GM12865 (cell line): Measurements from ENCODE around the gene SOS2.
"Not testable (repeated sequence)": the region's sequence is repeated elsewhere in the genome, so short reads cannot be mapped to it uniquely, and the experiment has no call there.

ENCODE experiments used
- DNase-seq: peaks from one replicate; pipeline ENCODE4 v3.0.0; 2010; ENCODE audit warnings: low read depth
- H3K4me3 ChIP-seq: 2 replicates; pipeline ENCODE4 v1.5.1; 2011; ENCODE audit warnings: mild to moderate bottlenecking, low read depth, low read length, control low read depth
- TF ChIP-seq, protein P1 (sequence below): IDR thresholded peaks from 2 replicates; pipeline ENCODE4 v1.5.1; 2011; ENCODE audit warnings: low read length, control low read depth, low read depth, inconsistent platforms; ENCODE audit not compliant: insufficient read depth; ENCODE audit errors: missing control alignments

Gene SOS2

DNA sequence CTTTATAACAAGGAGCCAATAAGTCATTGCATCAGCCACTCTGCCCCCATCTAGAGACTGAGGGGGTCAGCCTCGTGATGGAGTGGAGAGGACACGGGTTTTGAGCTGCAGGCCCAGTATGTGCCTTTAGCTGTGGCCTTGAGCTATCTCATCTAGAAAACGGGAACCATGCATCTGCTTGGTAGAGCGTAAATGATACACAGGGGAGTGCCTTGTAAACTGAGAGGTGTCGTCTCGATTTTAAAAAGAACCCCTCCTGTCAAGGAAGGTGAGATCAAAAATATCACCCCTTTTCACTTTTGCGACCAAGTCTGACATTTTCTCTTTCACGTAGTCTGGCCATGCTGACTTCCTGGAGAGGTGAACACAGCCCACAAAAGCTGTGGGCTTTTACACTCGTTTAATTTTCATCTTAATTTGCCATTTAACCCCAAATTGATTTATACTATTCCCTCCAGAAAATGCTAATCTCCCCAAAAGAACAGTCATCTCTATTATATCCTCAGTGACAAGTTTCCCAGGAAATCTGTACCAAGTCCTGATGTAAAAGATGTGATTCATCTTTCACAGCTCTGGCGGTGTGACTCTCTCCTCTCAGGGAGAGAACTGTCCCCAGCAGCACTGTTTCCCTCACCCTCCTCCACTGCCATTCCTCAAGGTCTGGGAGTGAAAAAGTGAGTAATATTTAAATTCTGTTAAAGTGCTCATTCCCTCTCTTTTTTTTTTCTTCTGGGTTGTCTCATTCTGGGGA is 145.6 kb downstream of the SOS2 start:
- peak; percentile 93 for DNase-seq
- TF ChIP-seq, protein P1, sequence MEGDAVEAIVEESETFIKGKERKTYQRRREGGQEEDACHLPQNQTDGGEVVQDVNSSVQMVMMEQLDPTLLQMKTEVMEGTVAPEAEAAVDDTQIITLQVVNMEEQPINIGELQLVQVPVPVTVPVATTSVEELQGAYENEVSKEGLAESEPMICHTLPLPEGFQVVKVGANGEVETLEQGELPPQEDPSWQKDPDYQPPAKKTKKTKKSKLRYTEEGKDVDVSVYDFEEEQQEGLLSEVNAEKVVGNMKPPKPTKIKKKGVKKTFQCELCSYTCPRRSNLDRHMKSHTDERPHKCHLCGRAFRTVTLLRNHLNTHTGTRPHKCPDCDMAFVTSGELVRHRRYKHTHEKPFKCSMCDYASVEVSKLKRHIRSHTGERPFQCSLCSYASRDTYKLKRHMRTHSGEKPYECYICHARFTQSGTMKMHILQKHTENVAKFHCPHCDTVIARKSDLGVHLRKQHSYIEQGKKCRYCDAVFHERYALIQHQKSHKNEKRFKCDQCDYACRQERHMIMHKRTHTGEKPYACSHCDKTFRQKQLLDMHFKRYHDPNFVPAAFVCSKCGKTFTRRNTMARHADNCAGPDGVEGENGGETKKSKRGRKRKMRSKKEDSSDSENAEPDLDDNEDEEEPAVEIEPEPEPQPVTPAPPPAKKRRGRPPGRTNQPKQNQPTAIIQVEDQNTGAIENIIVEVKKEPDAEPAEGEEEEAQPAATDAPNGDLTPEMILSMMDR = no peak
- peak overlapping the region; percentile 42 for H3K4me3 ChIP-seq

DNA sequence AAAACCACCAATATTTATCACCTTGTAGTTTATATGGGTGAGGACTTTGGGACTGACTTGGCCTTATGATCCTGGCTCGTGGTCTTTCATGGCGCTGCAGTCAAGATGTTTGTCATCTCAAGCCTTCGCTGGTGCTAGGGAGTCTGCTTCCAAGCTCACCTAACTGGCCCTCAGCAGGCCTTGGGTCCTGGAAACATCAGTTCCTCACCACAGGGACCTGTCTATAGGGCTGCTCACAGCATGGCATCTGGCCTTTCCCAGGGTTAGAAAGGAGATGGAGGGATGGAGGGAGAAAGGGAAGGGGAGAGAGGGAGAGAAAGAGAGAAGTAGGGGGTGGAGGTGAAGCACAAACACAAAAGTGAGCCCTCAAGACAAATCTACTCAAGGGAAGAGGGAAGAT is 146.7 kb downstream of the SOS2 start:
- TF ChIP-seq, protein P1 = no peak
- no peak overlapping the region for H3K4me3 ChIP-seq
- no peak for DNase-seq

GRCh38 chr14:50083467-50084337 is 147.7 kb downstream of the SOS2 start:
- peak overlapping the region; percentile 36 for H3K4me3 ChIP-seq
- TF ChIP-seq, protein P1 = no peak
- peak; percentile 78 for DNase-seq

GRCh38 chr14:50082784-50083466 is 148.5 kb downstream of the SOS2 start:
- H3K4me3 ChIP-seq = peak overlapping the region; percentile 55
- TF ChIP-seq, protein P1 = no peak
- peak; percentile 95 for DNase-seq

GRCh38 chr14:50082308-50082742 is 149.1 kb downstream of the SOS2 start:
- peak; percentile 47 for DNase-seq
- peak overlapping the region; percentile 55 for H3K4me3 ChIP-seq
- TF ChIP-seq, protein P1 = no peak

DNA sequence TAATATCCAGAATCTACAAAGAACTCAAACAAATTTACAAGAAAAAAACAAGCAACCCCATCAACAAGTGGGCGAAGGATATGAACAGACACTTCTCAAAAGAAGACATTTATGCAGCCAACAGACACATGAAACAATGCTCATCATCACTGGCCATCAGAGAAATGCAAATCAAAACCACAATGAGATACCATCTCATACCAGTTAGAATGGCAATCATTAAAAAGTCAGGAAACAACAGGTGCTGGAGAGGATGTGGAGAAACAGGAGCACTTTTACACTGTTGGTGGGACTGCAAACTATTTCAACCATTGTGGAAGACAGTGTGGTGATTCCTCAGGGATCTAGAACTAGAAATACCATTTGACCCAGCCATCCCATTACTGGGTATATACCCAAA is 152.3 kb downstream of the SOS2 start:
- H3K4me3 ChIP-seq, DNase-seq: not testable (repeated sequence)

DNA sequence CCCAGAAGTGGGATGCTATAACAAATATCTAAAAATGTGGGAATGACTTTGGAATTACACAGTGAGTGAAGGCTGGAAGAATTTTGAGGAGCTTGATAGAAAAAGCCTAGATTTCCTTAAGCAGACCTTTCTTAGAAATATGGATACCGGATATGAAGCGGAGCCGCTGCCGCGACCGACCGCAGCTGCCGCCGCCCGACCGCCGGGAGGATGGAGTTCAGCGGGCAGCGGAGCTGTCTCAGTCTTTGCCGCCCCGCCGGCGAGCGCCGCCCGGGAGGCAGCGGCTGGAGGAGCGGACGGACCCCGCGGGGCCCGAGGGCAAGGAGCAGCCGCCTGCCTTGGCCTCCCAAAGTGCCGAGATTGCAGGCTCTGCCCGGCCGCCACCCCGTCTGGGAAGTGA is 157.7 kb downstream of the SOS2 start:
- not testable (repeated sequence) for H3K4me3 ChIP-seq, DNase-seq
